LoVo (cell line): ENCODE results near the gene TEAD1.

Experiments
- DNase-seq: peaks from one replicate; pipeline ENCODE4 v3.0.0-alpha.2; 2016; ENCODE audit warnings: low spot score

Gene TEAD1

GRCh38 chr11:12835286-12835685 is 161.1 kb downstream of the TEAD1 start:
- DNase-seq = no peak

- no peak for DNase-seq
Measured at GRCh38 chr11:12838463-12839123, 164.4 kb downstream of the TEAD1 start.

GRCh38 chr11:12840871-12841660 is 166.8 kb downstream of the TEAD1 start:
- DNase-seq = no peak

- no peak for DNase-seq
Measured at GRCh38 chr11:12841946-12842630, 167.9 kb downstream of the TEAD1 start.

- DNase-seq = no peak
Measured at GRCh38 chr11:12842933-12843636, 168.9 kb downstream of the TEAD1 start.

GRCh38 chr11:12845163-12845562 is 170.9 kb downstream of the TEAD1 start:
- DNase-seq = no peak

GRCh38 chr11:12845739-12846358 is 171.6 kb downstream of the TEAD1 start:
- DNase-seq = no peak

GRCh38 chr11:12846786-12847615 is 172.8 kb downstream of the TEAD1 start:
- no peak for DNase-seq

GRCh38 chr11:12848413-12848812 is 174.2 kb downstream of the TEAD1 start:
- DNase-seq = no peak

- DNase-seq = no peak
Measured at GRCh38 chr11:12853325-12853651, 179.1 kb downstream of the TEAD1 start.

- no peak for DNase-seq
Measured at GRCh38 chr11:12853652-12854296, 179.6 kb downstream of the TEAD1 start.

- no peak for DNase-seq
Measured at GRCh38 chr11:12854297-12854661, 180.1 kb downstream of the TEAD1 start.

- no peak for DNase-seq
Measured at GRCh38 chr11:12854829-12855228, 180.6 kb downstream of the TEAD1 start.

- no peak for DNase-seq
Measured at GRCh38 chr11:12856338-12856737, 182.1 kb downstream of the TEAD1 start.

- DNase-seq = no peak
Measured at GRCh38 chr11:12857572-12857971, 183.4 kb downstream of the TEAD1 start.

- DNase-seq = no peak
Measured at GRCh38 chr11:12859872-12860657, 185.8 kb downstream of the TEAD1 start.

GRCh38 chr11:12860827-12861226 is 186.6 kb downstream of the TEAD1 start:
- no peak for DNase-seq

GRCh38 chr11:12862696-12863469 is 188.7 kb downstream of the TEAD1 start:
- DNase-seq = no peak

- no peak for DNase-seq
Measured at GRCh38 chr11:12863605-12864121, 189.4 kb downstream of the TEAD1 start.
